K562 (cell line): Measurements from ENCODE around the gene FADS1. TPM values are rescaled to one million over a fixed set of nuclear protein-coding genes. Genes with fewer than 3 reads are reported as not detected.
A peak's percentile ranks its signal among the peaks of the same experiment; 100 is the strongest.

Source experiments
- ATAC-seq: fragments of 200-7000 bp; cut with Tn5 transposase; 3 replicates; pipeline ENCODE4 v1.9.1; 2020; ENCODE audit warnings: moderate library complexity
- BruUV-seq: library from RNA; stranded (reverse); fragments of 400-500 nt; replicated peaks from 2 replicates; lab custom pipeline; 2021; lab: Mats Ljungman, UMichigan
- CTCF ChIA-PET: fragments of 300-600 bp; formaldehyde crosslinking; extraction: SDS; loops from one replicate; lab custom pipeline; 2021; ENCODE audit warnings: low intra/inter-chr PET ratio; lab: Yijun Ruan, JAX
- POLR2A ChIA-PET: fragments of 300-600, 350-650 bp; sonication (Branson Sonifier 250); formaldehyde crosslinking; extraction: SDS; loops from one replicate; lab custom pipeline; 2021; ENCODE audit warnings: antibody characterized with exemption, inconsistent platforms; lab: Yijun Ruan, JAX
- DNase-seq, 4 experiments: peaks; one replicate each; pipeline versions ENCODE4 v3.0.0 to v3.0.0-alpha.2; 2011 to 2018; ENCODE audit warnings: low spot score in 3 of 4, mixed read lengths in 3 of 4; ENCODE audit errors: extremely low read depth in 1 of 4
- FAIRE-seq: peaks from 2 replicates; lab custom pipeline; 2011; peaks lifted over from hg19 to GRCh38; lab: Jason Lieb, UNC
- H2AFZ ChIP-seq: 2 replicates; pipeline ENCODE4 v1.6.0; 2011; ENCODE audit warnings: low read depth, low read length, control low read depth, inconsistent platforms
- H3K27ac ChIP-seq: fragments of 200-600 bp; 3 replicates; pipeline ENCODE4 v1.8.0; 2011; ENCODE audit warnings: low read depth, mild to moderate bottlenecking, control low read depth, inconsistent platforms, low read length, moderate library complexity, mixed read lengths; ENCODE audit errors: extremely low read depth
- H3K27me3 ChIP-seq, 2 experiments: fragments of 300-600 bp in 1 of 2; 2 replicates in 1 of 2; 3 replicates in 1 of 2; pipeline versions ENCODE4 v1.6.0 to v1.8.0; 2011; ENCODE audit warnings: inconsistent platforms in 2 of 2, low read length in 2 of 2, mild to moderate bottlenecking in 1 of 2, mixed read lengths in 1 of 2, moderate library complexity in 1 of 2; ENCODE audit not compliant: control insufficient read depth in 2 of 2, insufficient read depth in 2 of 2
- H3K36me3 ChIP-seq: fragments of 300-600 bp; 3 replicates; pipeline ENCODE4 v1.8.0; 2011; ENCODE audit warnings: mild to moderate bottlenecking, low read length, inconsistent platforms; ENCODE audit not compliant: control insufficient read depth, insufficient read depth
- H3K4me1 ChIP-seq, 2 experiments: fragments of 200-600 bp in 1 of 2; replicated peaks in 1 of 2; 2 replicates in 1 of 2; 3 replicates in 1 of 2; pipeline versions ENCODE4 v1.5.1 to v1.8.0; 2011; ENCODE audit warnings: inconsistent platforms in 2 of 2, low read length in 2 of 2, mild to moderate bottlenecking in 1 of 2, mixed read lengths in 1 of 2, moderate library complexity in 1 of 2; ENCODE audit not compliant: control insufficient read depth in 2 of 2, insufficient read depth in 2 of 2
- H3K4me2 ChIP-seq: 2 replicates; pipeline ENCODE4 v1.6.1; 2011; ENCODE audit warnings: low read length, control low read depth, inconsistent platforms, mixed read lengths; ENCODE audit not compliant: insufficient read depth
- H3K4me3 ChIP-seq: fragments of 200-600 bp; sonication (generic), shearing (Covaris generic); 2 replicates; pipeline ENCODE4 v1.5.1; 2016; ENCODE audit warnings: control low read depth, inconsistent platforms
- H3K79me2 ChIP-seq: fragments of 200-600 bp; 3 replicates; pipeline ENCODE4 v1.8.0; 2011; ENCODE audit warnings: low read length, inconsistent platforms; ENCODE audit not compliant: control insufficient read depth, insufficient read depth
- H3K9ac ChIP-seq, 2 experiments: 2 replicates each; pipeline versions ENCODE4 v1.6.0 to v1.6.1; 2011; ENCODE audit warnings: low read depth in 2 of 2, low read length in 2 of 2, control low read depth in 1 of 2, inconsistent platforms in 1 of 2, mild to moderate bottlenecking in 1 of 2, mixed read lengths in 1 of 2; ENCODE audit not compliant: insufficient read depth in 1 of 2
- H3K9me1 ChIP-seq: one replicate; pipeline ENCODE4 v1.6.0; 2011; ENCODE audit warnings: inconsistent platforms, mild to moderate bottlenecking, low read length, moderate library complexity; ENCODE audit not compliant: control insufficient read depth, insufficient read depth
- H3K9me3 ChIP-seq: replicated peaks from 2 replicates; pipeline ENCODE4 v1.5.1; 2011; ENCODE audit warnings: low read depth, low read length, inconsistent platforms; ENCODE audit not compliant: control insufficient read depth, insufficient read depth
- H4K20me1 ChIP-seq: replicated peaks from 2 replicates; pipeline ENCODE4 v1.6.1; 2011; ENCODE audit warnings: low read length, inconsistent platforms, mixed read lengths; ENCODE audit not compliant: control insufficient read depth, insufficient read depth
- BCOR ChIP-seq: fragments of 450-650 bp; IDR thresholded peaks from 2 replicates; pipeline ENCODE4 v1.6.1; 2016
- CXXC5 ChIP-seq: fragments of 250-450 bp; sonication (Bioruptor Pico); IDR thresholded peaks from 2 replicates; pipeline ENCODE4 v1.8.0; 2022; ENCODE audit warnings: inconsistent platforms, mild to moderate bottlenecking, moderate library complexity
- ELF2 ChIP-seq: fragments of 250-450 bp; sonication (Bioruptor Pico); IDR thresholded peaks from 2 replicates; pipeline ENCODE4 v1.5.0; 2021; ENCODE audit warnings: mild to moderate bottlenecking
- HDAC2 ChIP-seq: fragments of 450-650 bp; IDR thresholded peaks from 2 replicates; pipeline ENCODE4 v1.6.1; 2016; ENCODE audit warnings: mild to moderate bottlenecking
- MCM2 ChIP-seq: fragments of 450-650 bp; IDR thresholded peaks from 2 replicates; pipeline ENCODE4 v1.6.1; 2017; ENCODE audit warnings: low read depth, mild to moderate bottlenecking
- NONO ChIP-seq, 2 experiments: fragments of 200-400 bp in 1 of 2; fragments of 450-650 bp in 1 of 2; formaldehyde crosslinking in 1 of 2; IDR thresholded peaks; 2 replicates each; pipeline ENCODE4 v1.6.1; 2017; ENCODE audit warnings: low read depth in 2 of 2, mild to moderate bottlenecking in 2 of 2, moderate library complexity in 2 of 2, low read length in 1 of 2
- NR2F6 ChIP-seq: fragments of 450-650 bp; formaldehyde crosslinking; IDR thresholded peaks from 2 replicates; pipeline ENCODE4 v1.4.0; 2020; ENCODE audit warnings: mild to moderate bottlenecking
- SMARCA5 ChIP-seq: fragments of 450-650 bp; IDR thresholded peaks from 2 replicates; pipeline ENCODE4 v1.6.1; 2016
- SRSF3 ChIP-seq: fragments of 200-400 bp; formaldehyde crosslinking; IDR thresholded peaks from 2 replicates; pipeline ENCODE4 v1.6.1; 2016; ENCODE audit warnings: mild to moderate bottlenecking, low read length, moderate library complexity; ENCODE audit not compliant: insufficient read depth
- ZC3H11A ChIP-seq: IDR thresholded peaks from 2 replicates; pipeline ENCODE4 v1.6.1; 2012; ENCODE audit warnings: low read depth, low read length, improper control_type of control experiment
- ZNF121 ChIP-seq: sonication (generic); formaldehyde crosslinking; conservative IDR thresholded peaks from 2 replicates; pipeline ENCODE4 v1.8.0; 2022; ENCODE audit warnings: missing genetic modification reagents
- ZNF589 ChIP-seq: fragments of 200-800 bp; sonication (Bioruptor generic); IDR thresholded peaks from 2 replicates; pipeline ENCODE4 v1.6.1; 2016; ENCODE audit warnings: low read depth, missing genetic modification characterization, missing compliant biosample characterization
- WGBS: fragments of 100-300 bp; shearing (Covaris generic); methylation state at CpG from one replicate; pipeline ENCODE4 v1.1.6; 2016; ENCODE audit warnings: low coverage, mixed read lengths; ENCODE audit not compliant: insufficient coverage; ENCODE audit errors: missing lambda C conversion rate; 5-methylcytosine and 5-hydroxymethylcytosine counted together
- in situ Hi-C: fragments of 300-500 bp; cut with MboI; formaldehyde crosslinking; loops from 4 replicates; pipeline ENCODE4 v1.15.0; 2018; ENCODE audit warnings: inconsistent platforms, mixed read lengths
- intact Hi-C: fragments of 100-400 bp; cut with micrococcal nuclease; formaldehyde crosslinking; loops from 2 replicates; pipeline ENCODE4 v1.14.2; 2022
- polyA plus RNA-seq, 8 experiments: library from polyadenylated mRNA; depleted of rRNA in 4 of 8; stranded (reverse) in 5 of 8; unstranded in 3 of 8; fragments of >200 nt; fragmentation: Nextera tagmentation in 2 of 8; fragmentation: Illumina TruSeq in 1 of 8; extraction: Ambion mirVana in 2 of 8; extraction: Trizol in 1 of 8; gene quantifications; 2 replicates each; pipeline versions ENCODE4 v1.2.1 to v1.2.3, GENCODE V29; 2011 to 2014; ENCODE audit warnings: inconsistent platforms in 1 of 8, missing spikeins in 1 of 8
- total RNA-seq, 7 experiments: library from RNA; depleted of rRNA in 6 of 7; stranded (reverse); fragments of >200 nt in 6 of 7; fragmentation: Illumina TruSeq in 2 of 7; extraction: Trizol in 2 of 7; gene quantifications; 2 replicates each; pipeline versions ENCODE4 v1.2.1 to v1.2.3, GENCODE V29; 2011 to 2021; ENCODE audit warnings: low replicate concordance in 1 of 7
- TF ChIP-seq, protein P1 (sequence below): fragments of 250-450 bp; sonication (Bioruptor Pico); IDR thresholded peaks from 2 replicates; pipeline ENCODE4 v1.4.0; 2020

The FADS1 gene
- total and polyA plus RNA-seq, 9 of the 15 experiments (the other 6 are each of a cell fraction or from before 2014, with no cell fraction given), result 110 to 864 (median 364) TPM

DNA sequence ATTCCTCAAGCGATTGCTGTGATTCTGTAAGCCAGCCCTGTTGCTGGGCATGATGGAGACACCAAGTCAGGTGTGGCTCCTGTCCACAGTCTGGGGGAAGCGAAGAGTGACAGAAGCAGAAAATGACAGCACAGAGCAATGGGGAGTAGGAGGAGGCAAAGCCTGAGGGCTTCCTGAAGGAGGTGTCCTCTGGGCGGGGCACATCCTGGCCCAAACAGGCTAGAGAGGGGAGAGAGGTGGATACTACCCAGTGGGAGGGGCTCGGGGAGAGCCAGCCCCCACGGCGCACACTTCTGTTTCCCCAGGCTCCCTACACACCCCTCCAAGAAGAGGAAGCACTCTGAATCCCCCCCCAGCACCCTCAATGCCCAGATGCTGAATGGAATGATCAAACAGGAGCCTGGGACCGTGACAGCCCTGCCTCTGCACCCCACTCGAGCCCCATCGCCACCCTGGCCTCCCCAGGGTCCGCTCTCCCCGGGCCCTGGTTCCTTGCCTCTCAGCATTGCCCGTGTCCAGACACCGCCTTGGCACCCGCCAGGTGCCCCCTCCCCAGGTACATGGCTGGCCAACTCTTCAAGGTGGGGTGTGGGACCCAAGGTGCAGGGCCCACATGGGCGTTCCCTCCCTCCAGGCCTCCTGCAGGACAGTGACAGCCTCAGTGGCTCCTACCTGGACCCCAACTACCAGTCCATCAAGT, 45.5 kb downstream of the FADS1 start (continued):
- TF ChIP-seq ZNF121 (CRISPR knock-in tag) (0 out of 2 replicates have a peak, but pooled peaks have one; percentile 2), NONO (IDR thresholded peaks at IDR 0.05; ENCODE audit: low read depth in 2 of 2, low read length in 1 of 2) (no peak), BCOR (peak; percentile 10; the same call in 1 of the 2 replicates), SMARCA5 (0 out of 2 replicates have a peak, but pooled peaks have one; percentile 49)
- TF ChIP-seq, all 486 proteins: peak for 6

DNA sequence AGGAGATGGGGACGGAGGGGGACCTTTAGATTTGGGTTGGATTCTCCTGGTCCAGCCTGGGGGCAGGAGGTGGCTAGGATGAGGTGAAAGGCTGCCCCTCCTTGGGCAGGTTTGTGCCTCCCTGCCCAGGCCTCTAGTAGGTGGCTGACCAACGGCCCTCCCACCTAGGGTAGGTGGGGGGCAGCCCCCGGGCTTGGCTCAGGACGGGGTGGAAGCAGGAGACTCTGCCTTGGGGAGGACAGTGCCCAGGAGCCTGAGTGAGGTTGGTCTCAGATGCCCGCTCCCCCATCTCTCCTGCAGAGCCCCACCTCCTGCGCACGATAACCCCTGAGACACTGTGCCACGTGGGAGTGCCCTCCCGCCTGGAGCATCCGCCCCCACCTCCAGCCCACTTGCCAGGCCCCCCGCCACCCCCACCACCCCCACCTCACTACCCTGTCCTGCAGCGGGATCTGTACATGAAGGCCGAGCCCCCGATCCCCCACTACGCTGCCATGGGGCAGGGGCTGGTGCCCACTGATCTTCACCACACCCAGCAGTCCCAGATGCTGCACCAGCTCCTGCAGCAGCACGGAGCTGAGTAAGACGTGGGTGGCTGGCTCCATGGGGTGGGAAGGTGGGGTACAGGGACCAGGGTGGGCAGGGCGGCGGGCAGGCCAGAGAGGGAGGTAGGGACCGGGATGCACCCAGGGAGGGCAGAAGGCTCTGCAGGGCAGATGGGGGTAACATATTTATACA, 46.7 kb downstream of the FADS1 start:
- ChIA-PET POLR2A (interaction anchor here (0.9 kb wide), 1 partner anchor 16 kb away, joined by 5 read pairs; no protein-coding TSS in a partner anchor), CTCF (no interaction called here)
- TF ChIP-seq ZC3H11A (no peak), SRSF3 (no peak), ZNF589 (no peak), ELF2 (no peak), CXXC5 (CRISPR knock-in tag) (no peak), HDAC2 (no peak), NR2F6 (CRISPR knock-in tag) (no peak), MCM2 (no peak)
- TF ChIP-seq, protein P1, sequence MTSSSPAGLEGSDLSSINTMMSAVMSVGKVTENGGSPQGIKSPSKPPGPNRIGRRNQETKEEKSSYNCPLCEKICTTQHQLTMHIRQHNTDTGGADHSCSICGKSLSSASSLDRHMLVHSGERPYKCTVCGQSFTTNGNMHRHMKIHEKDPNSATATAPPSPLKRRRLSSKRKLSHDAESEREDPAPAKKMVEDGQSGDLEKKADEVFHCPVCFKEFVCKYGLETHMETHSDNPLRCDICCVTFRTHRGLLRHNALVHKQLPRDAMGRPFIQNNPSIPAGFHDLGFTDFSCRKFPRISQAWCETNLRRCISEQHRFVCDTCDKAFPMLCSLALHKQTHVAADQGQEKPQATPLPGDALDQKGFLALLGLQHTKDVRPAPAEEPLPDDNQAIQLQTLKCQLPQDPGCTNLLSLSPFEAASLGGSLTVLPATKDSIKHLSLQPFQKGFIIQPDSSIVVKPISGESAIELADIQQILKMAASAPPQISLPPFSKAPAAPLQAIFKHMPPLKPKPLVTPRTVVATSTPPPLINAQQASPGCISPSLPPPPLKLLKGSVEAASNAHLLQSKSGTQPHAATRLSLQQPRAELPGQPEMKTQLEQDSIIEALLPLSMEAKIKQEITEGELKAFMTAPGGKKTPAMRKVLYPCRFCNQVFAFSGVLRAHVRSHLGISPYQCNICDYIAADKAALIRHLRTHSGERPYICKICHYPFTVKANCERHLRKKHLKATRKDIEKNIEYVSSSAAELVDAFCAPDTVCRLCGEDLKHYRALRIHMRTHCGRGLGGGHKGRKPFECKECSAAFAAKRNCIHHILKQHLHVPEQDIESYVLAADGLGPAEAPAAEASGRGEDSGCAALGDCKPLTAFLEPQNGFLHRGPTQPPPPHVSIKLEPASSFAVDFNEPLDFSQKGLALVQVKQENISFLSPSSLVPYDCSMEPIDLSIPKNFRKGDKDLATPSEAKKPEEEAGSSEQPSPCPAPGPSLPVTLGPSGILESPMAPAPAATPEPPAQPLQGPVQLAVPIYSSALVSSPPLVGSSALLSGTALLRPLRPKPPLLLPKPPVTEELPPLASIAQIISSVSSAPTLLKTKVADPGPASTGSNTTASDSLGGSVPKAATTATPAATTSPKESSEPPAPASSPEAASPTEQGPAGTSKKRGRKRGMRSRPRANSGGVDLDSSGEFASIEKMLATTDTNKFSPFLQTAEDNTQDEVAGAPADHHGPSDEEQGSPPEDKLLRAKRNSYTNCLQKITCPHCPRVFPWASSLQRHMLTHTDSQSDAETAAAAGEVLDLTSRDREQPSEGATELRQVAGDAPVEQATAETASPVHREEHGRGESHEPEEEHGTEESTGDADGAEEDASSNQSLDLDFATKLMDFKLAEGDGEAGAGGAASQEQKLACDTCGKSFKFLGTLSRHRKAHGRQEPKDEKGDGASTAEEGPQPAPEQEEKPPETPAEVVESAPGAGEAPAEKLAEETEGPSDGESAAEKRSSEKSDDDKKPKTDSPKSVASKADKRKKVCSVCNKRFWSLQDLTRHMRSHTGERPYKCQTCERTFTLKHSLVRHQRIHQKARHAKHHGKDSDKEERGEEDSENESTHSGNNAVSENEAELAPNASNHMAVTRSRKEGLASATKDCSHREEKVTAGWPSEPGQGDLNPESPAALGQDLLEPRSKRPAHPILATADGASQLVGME (CRISPR knock-in tag), result no peak

More for the DNA sequence above, 46.7 kb downstream of the FADS1 start:
- Histone ChIP-seq H3K4me3 (no peak overlapping the region), H3K27me3 (no peaks in the 10 kb centered on the region), H4K20me1 (no peaks in the 10 kb centered on the region), H3K9me1 (no peaks in the 10 kb centered on the region), H3K27ac (no peak overlapping the region), H3K4me2 (no peak overlapping the region), H3K9me3 (no peaks in the 10 kb centered on the region), H3K36me3 (peaks cover 6% of the 10 kb centered on the region; the same call in 1 of the 3 replicates), H3K79me2 (no peaks in the 10 kb centered on the region), H3K4me1 (peaks cover 0 to 67% of the 10 kb centered on the region in 2 experiments; a peak in 2 of 5 replicates), H2AFZ (no peak overlapping the region), H3K9ac (no peak overlapping the region)
- in situ Hi-C loops (no loop called here), intact Hi-C loops (no loop called here)
- no peak for ATAC-seq
- no peak for FAIRE-seq
- no peak for DNase-seq
- BruUV-seq, result no TSS peak
- 77% methylated on average over 8 of the region's 20 CpGs for WGBS
